K562 (cell line): Measurements from ENCODE around the gene TICAM1. TPM values are rescaled to one million over a fixed set of nuclear protein-coding genes. Genes with fewer than 3 reads are reported as not detected.

ENCODE experiments used
- ARID1B ChIP-seq: fragments of 450-650 bp; IDR thresholded peaks from 2 replicates; pipeline ENCODE4 v1.6.1; 2016; ENCODE audit warnings: antibody characterized with exemption, mild to moderate bottlenecking, inconsistent platforms
- DMBX1 ChIP-seq: fragments of 250-450 bp; sonication (Bioruptor Pico); IDR thresholded peaks from 2 replicates; pipeline ENCODE4 v1.8.0; 2022; ENCODE audit warnings: inconsistent platforms, mild to moderate bottlenecking, moderate library complexity, borderline replicate concordance
- ESRRB ChIP-seq: fragments of 250-450 bp; sonication (Bioruptor Pico); IDR thresholded peaks from 2 replicates; pipeline ENCODE4 v1.5.0; 2020; ENCODE audit warnings: mild to moderate bottlenecking, moderate library complexity, borderline replicate concordance
- GTF2F1 ChIP-seq: IDR thresholded peaks from 2 replicates; pipeline ENCODE4 v1.6.1; 2011; ENCODE audit warnings: low read depth, low read length, improper control_type of control experiment
- HDAC1 ChIP-seq, 2 experiments: fragments of 450-650 bp; IDR thresholded peaks; 2 replicates each; pipeline ENCODE4 v1.6.1; 2016 to 2017; ENCODE audit warnings: inconsistent platforms in 1 of 2, mild to moderate bottlenecking in 1 of 2, moderate library complexity in 1 of 2
- HNRNPK ChIP-seq: fragments of 200-400 bp; formaldehyde crosslinking; IDR thresholded peaks from one replicate; pipeline ENCODE4 v1.6.1; 2018; ENCODE audit warnings: mild to moderate bottlenecking, low read depth, low read length; ENCODE audit not compliant: poor library complexity, severe bottlenecking
- KAT7 ChIP-seq: sonication (generic); formaldehyde crosslinking; IDR thresholded peaks from 2 replicates; pipeline ENCODE4 v1.8.0; 2022; ENCODE audit warnings: missing genetic modification reagents, mild to moderate bottlenecking, borderline replicate concordance
- MLLT1 ChIP-seq, 2 experiments: fragments of 450-650 bp; IDR thresholded peaks; 2 replicates each; pipeline ENCODE4 v1.6.1; 2016
- RBM22 ChIP-seq: fragments of 200-400 bp; formaldehyde crosslinking; IDR thresholded peaks from 2 replicates; pipeline ENCODE4 v1.6.1; 2018; ENCODE audit warnings: low read length, low read depth; ENCODE audit not compliant: poor library complexity, severe bottlenecking
- polyA plus RNA-seq, 8 experiments: library from polyadenylated mRNA; depleted of rRNA in 4 of 8; stranded (reverse) in 5 of 8; unstranded in 3 of 8; fragments of >200 nt; fragmentation: Nextera tagmentation in 2 of 8; fragmentation: Illumina TruSeq in 1 of 8; extraction: Ambion mirVana in 2 of 8; extraction: Trizol in 1 of 8; gene quantifications; 2 replicates each; pipeline versions ENCODE4 v1.2.1 to v1.2.3, GENCODE V29; 2011 to 2014; ENCODE audit warnings: inconsistent platforms in 1 of 8, missing spikeins in 1 of 8
- total RNA-seq, 7 experiments: library from RNA; depleted of rRNA in 6 of 7; stranded (reverse); fragments of >200 nt in 6 of 7; fragmentation: Illumina TruSeq in 2 of 7; extraction: Trizol in 2 of 7; gene quantifications; 2 replicates each; pipeline versions ENCODE4 v1.2.1 to v1.2.3, GENCODE V29; 2011 to 2021; ENCODE audit warnings: low replicate concordance in 1 of 7
- TF ChIP-seq, protein P1 (sequence below): fragments of 200-800 bp; sonication (Bioruptor generic); IDR thresholded peaks from 2 replicates; pipeline ENCODE4 v1.6.1; 2017; ENCODE audit warnings: missing genetic modification characterization, missing compliant biosample characterization
- TF ChIP-seq, protein P2 (sequence below): IDR thresholded peaks from 2 replicates; pipeline ENCODE4 v1.6.1; 2011; ENCODE audit warnings: borderline replicate concordance, low read depth, mild to moderate bottlenecking, moderate library complexity, low read length; ENCODE audit not compliant: insufficient read depth, poor library complexity, severe bottlenecking

The TICAM1 gene
- total and polyA plus RNA-seq, 9 of the 15 experiments (the other 6 are each of a cell fraction or from before 2014, with no cell fraction given): 0.07 to 11.6 (median 1.5) TPM

GRCh38 chr19:4851551-4852290 is 20.2 kb upstream of the TICAM1 start (continued):
- TF ChIP-seq, protein P1, sequence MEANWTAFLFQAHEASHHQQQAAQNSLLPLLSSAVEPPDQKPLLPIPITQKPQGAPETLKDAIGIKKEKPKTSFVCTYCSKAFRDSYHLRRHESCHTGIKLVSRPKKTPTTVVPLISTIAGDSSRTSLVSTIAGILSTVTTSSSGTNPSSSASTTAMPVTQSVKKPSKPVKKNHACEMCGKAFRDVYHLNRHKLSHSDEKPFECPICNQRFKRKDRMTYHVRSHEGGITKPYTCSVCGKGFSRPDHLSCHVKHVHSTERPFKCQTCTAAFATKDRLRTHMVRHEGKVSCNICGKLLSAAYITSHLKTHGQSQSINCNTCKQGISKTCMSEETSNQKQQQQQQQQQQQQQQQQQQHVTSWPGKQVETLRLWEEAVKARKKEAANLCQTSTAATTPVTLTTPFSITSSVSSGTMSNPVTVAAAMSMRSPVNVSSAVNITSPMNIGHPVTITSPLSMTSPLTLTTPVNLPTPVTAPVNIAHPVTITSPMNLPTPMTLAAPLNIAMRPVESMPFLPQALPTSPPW (CRISPR knock-in tag): 0 out of 2 replicates have a peak, but pooled peaks have one; percentile 9
- TF ChIP-seq MLLT1 (IDR thresholded peaks at IDR 0.05): 0 out of 4 replicates have a peak, but pooled peaks of 1 of the 2 experiments have one; percentile 12
- peak; percentile 30 for TF ChIP-seq RBM22
- TF ChIP-seq HDAC1 (IDR thresholded peaks at IDR 0.05): no peak
- TF ChIP-seq, protein P2, sequence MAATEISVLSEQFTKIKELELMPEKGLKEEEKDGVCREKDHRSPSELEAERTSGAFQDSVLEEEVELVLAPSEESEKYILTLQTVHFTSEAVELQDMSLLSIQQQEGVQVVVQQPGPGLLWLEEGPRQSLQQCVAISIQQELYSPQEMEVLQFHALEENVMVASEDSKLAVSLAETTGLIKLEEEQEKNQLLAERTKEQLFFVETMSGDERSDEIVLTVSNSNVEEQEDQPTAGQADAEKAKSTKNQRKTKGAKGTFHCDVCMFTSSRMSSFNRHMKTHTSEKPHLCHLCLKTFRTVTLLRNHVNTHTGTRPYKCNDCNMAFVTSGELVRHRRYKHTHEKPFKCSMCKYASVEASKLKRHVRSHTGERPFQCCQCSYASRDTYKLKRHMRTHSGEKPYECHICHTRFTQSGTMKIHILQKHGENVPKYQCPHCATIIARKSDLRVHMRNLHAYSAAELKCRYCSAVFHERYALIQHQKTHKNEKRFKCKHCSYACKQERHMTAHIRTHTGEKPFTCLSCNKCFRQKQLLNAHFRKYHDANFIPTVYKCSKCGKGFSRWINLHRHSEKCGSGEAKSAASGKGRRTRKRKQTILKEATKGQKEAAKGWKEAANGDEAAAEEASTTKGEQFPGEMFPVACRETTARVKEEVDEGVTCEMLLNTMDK: peak; percentile 66
- TF ChIP-seq GTF2F1: no peak
- TF ChIP-seq ARID1B: 0 out of 2 replicates have a peak, but pooled peaks have one; percentile 16
- no peak for TF ChIP-seq ESRRB (CRISPR knock-in tag)
- no peak for TF ChIP-seq HNRNPK
- no peak for TF ChIP-seq DMBX1 (CRISPR knock-in tag)
- TF ChIP-seq KAT7 (CRISPR knock-in tag): no peak
